GM23338 (cell line): ENCODE results near the gene THSD7A. TPM values are rescaled to one million over a fixed set of nuclear protein-coding genes. Genes with fewer than 3 reads are reported as not detected.

Experiments
- ATAC-seq: fragments of 200-7000 bp; cut with Tn5 transposase; 3 replicates; pipeline ENCODE4 v1.9.1; 2020
- DNase-seq: peaks from one replicate; pipeline ENCODE4 v3.0.0-alpha.2; 2015; ENCODE audit warnings: low spot score
- H2AFZ ChIP-seq: fragments of 200-600 bp; sonication (generic); 2 replicates; pipeline ENCODE4 v1.8.0; 2016; ENCODE audit warnings: antibody characterized with exemption, mild to moderate bottlenecking, moderate library complexity
- H3F3A ChIP-seq: fragments of 200-600 bp; sonication (generic); replicated peaks from 2 replicates; pipeline ENCODE4 v1.8.0; 2017; ENCODE audit warnings: antibody characterized with exemption, mixed run types, low read depth
- H3K27ac ChIP-seq: fragments of 200-600 bp; sonication (generic); 2 replicates; pipeline ENCODE4 v1.6.1; 2016; ENCODE audit warnings: low read depth
- H3K27me3 ChIP-seq: fragments of 200-600 bp; sonication (generic); 2 replicates; pipeline ENCODE4 v1.8.0; 2016; ENCODE audit warnings: mild to moderate bottlenecking, mixed run types, moderate library complexity; ENCODE audit not compliant: insufficient read depth
- H3K36me3 ChIP-seq: fragments of 200-600 bp; sonication (generic); 2 replicates; pipeline ENCODE4 v1.8.0; 2016; ENCODE audit warnings: mild to moderate bottlenecking; ENCODE audit not compliant: insufficient read depth
- H3K4me1 ChIP-seq: fragments of 200-600 bp; sonication (generic); 2 replicates; pipeline ENCODE4 v1.8.0; 2016; ENCODE audit warnings: mild to moderate bottlenecking, moderate library complexity; ENCODE audit not compliant: insufficient read depth
- H3K4me2 ChIP-seq: fragments of 200-600 bp; sonication (generic); 2 replicates; pipeline ENCODE4 v1.7.1; 2017; ENCODE audit warnings: mixed run types
- H3K4me3 ChIP-seq: fragments of 200-600 bp; sonication (generic); 2 replicates; pipeline ENCODE4 v1.6.1; 2016; ENCODE audit warnings: mixed run types
- H3K79me2 ChIP-seq: fragments of 200-600 bp; sonication (generic); replicated peaks from 2 replicates; pipeline ENCODE4 v1.8.0; 2017; ENCODE audit warnings: mild to moderate bottlenecking; ENCODE audit not compliant: insufficient read depth
- H3K9me2 ChIP-seq: fragments of 200-600 bp; sonication (generic); 2 replicates; pipeline ENCODE4 v1.8.0; 2017; ENCODE audit not compliant: insufficient read depth
- H4K20me1 ChIP-seq: fragments of 200-600 bp; sonication (generic); replicated peaks from 2 replicates; pipeline ENCODE4 v1.8.0; 2017; ENCODE audit warnings: mild to moderate bottlenecking; ENCODE audit not compliant: insufficient read depth
- H3K27ac Mint-ChIP-seq: 2 replicates; pipeline ENCODE4 v1.8.0; 2020; ENCODE audit warnings: inconsistent platforms, mild to moderate bottlenecking, moderate library complexity, mixed read lengths
- H3K27me3 Mint-ChIP-seq: 3 replicates; pipeline ENCODE4 v1.8.0; 2022; ENCODE audit warnings: low read depth, mild to moderate bottlenecking, moderate library complexity, mixed read lengths, inconsistent platforms; ENCODE audit not compliant: insufficient read depth, poor library complexity
- H3K36me3 Mint-ChIP-seq: 3 replicates; pipeline ENCODE4 v1.8.0; 2021; ENCODE audit warnings: low read depth, mild to moderate bottlenecking, inconsistent platforms, moderate library complexity, mixed read lengths
- H3K4me1 Mint-ChIP-seq: 3 replicates; pipeline ENCODE4 v1.8.0; 2020; ENCODE audit warnings: mild to moderate bottlenecking, inconsistent platforms, mixed read lengths
- H3K4me3 Mint-ChIP-seq: 3 replicates; pipeline ENCODE4 v1.8.0; 2021; ENCODE audit warnings: moderate library complexity, mild to moderate bottlenecking, inconsistent platforms, mixed read lengths
- H3K9me3 Mint-ChIP-seq: 3 replicates; pipeline ENCODE4 v1.8.0; 2020; ENCODE audit warnings: moderate library complexity, mild to moderate bottlenecking, inconsistent platforms, mixed read lengths
- CREB1 ChIP-seq: fragments of 250-450 bp; sonication (Bioruptor Pico); IDR thresholded peaks from 2 replicates; pipeline ENCODE4 v1.5.0; 2020; ENCODE audit warnings: low read depth, mild to moderate bottlenecking, moderate library complexity
- EZH2 ChIP-seq: fragments of 200-600 bp; sonication (generic); IDR thresholded peaks from one replicate; pipeline ENCODE4 v1.8.0; 2017; ENCODE audit warnings: antibody characterized with exemption, mild to moderate bottlenecking, low read depth; ENCODE audit not compliant: unreplicated experiment
- EZH2phosphoT487 ChIP-seq: fragments of 200-600 bp; sonication (generic); IDR thresholded peaks from one replicate; pipeline ENCODE4 v1.8.1; 2018; ENCODE audit warnings: antibody characterized with exemption; ENCODE audit not compliant: unreplicated experiment
- JUNB ChIP-seq: IDR thresholded peaks from one replicate; pipeline ENCODE4 v1.6.1; 2016; ENCODE audit warnings: antibody characterized with exemption; ENCODE audit not compliant: unreplicated experiment
- NANOG ChIP-seq: IDR thresholded peaks from 2 replicates; pipeline ENCODE4 v1.6.1; 2016; ENCODE audit warnings: antibody characterized with exemption, borderline replicate concordance
- POLR2AphosphoS5 ChIP-seq: IDR thresholded peaks from 2 replicates; pipeline ENCODE4 v1.6.1; 2016; ENCODE audit warnings: antibody characterized with exemption, low read depth
- STAT1 ChIP-seq: IDR thresholded peaks from one replicate; pipeline ENCODE4 v1.6.1; 2016; ENCODE audit warnings: antibody characterized with exemption; ENCODE audit not compliant: unreplicated experiment
- ZNF114 ChIP-seq: fragments of 250-450 bp; sonication (Bioruptor Pico); IDR thresholded peaks from 2 replicates; pipeline ENCODE4 v1.5.0; 2020; ENCODE audit warnings: mild to moderate bottlenecking, moderate library complexity
- ZNF331 ChIP-seq: fragments of 250-450 bp; sonication (Bioruptor Pico); IDR thresholded peaks from 2 replicates; pipeline ENCODE4 v1.5.0; 2020; ENCODE audit warnings: low read depth, mild to moderate bottlenecking, moderate library complexity
- polyA plus RNA-seq: library from polyadenylated mRNA; unstranded; fragments of >200 nt; fragmentation: Nextera tagmentation; extraction: Ambion mirVana; gene quantifications from 2 replicates; pipeline ENCODE4 v1.2.1, GENCODE V29; 2016
- total RNA-seq: library from RNA; depleted of rRNA; stranded (reverse); fragments of >200 nt; shearing (Covaris generic); gene quantifications from 2 replicates; pipeline ENCODE4 v1.2.3, GENCODE V29; 2014
- TF ChIP-seq, protein P1 (sequence below): fragments of 250-450 bp; sonication (Bioruptor Pico); IDR thresholded peaks from 2 replicates; pipeline ENCODE4 v1.5.0; 2020; ENCODE audit warnings: mild to moderate bottlenecking, moderate library complexity
- TF ChIP-seq, protein P2 (sequence below): IDR thresholded peaks from one replicate; pipeline ENCODE4 v1.6.1; 2018; ENCODE audit warnings: antibody characterized with exemption; ENCODE audit not compliant: unreplicated experiment
- TF ChIP-seq, protein P3 (sequence below): IDR thresholded peaks from 2 replicates; pipeline ENCODE4 v1.6.1; 2016; ENCODE audit warnings: antibody characterized with exemption
- TF ChIP-seq, protein P4 (sequence below), 2 experiments: fragments of 200-600 bp in 1 of 2; sonication (generic) in 1 of 2; conservative IDR thresholded peaks; 2 replicates each; pipeline versions ENCODE4 v1.5.1 to v1.6.1; 2016 to 2017; ENCODE audit warnings: antibody characterized with exemption in 2 of 2, low read depth in 2 of 2, mild to moderate bottlenecking in 2 of 2, moderate library complexity in 1 of 2

The THSD7A gene
- total and polyA plus RNA-seq, 2 experiments from 2014 or later, result 1.3 to 2.1 TPM

DNA sequence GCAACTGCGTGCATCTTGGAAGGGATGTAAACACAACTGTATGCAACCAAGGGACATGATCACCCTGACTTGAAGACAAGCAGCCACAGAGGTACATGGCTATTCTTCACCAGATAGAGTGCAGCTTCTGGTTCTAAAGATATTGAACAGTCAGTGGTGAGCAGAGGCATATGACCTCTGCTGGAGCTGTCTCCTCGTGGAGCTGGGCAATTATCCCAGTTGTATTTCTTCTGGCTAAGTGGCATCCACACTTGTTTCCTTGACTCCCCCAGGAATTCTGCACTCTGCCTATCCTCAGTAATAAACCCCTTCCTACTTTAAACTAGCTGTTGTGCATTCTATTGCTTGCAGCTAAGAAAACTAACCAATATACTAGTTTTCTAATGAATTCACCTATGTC is 216.8 kb downstream of the THSD7A start:
- Mint-ChIP-seq H3K9me3 (no peaks in the 10 kb centered on the region), H3K27ac (no peak overlapping the region), H3K4me3 (no peak overlapping the region), H3K4me1 (peaks cover 21% of the 10 kb centered on the region), H3K36me3 (no peaks in the 10 kb centered on the region), H3K27me3 (no peaks in the 10 kb centered on the region)
- no peaks in the 10 kb centered on the region for H4K20me1 ChIP-seq
- H3K4me2 ChIP-seq, result no peak overlapping the region
- ATAC-seq, result no peak
- TF ChIP-seq EZH2 (no peak), POLR2AphosphoS5 (no peak), ZNF331 (CRISPR knock-in tag) (no peak), NANOG (no peak), ZNF114 (no peak), STAT1 (no peak), CREB1 (no peak), EZH2phosphoT487 (no peak), JUNB (no peak)
- TF ChIP-seq, protein P1, sequence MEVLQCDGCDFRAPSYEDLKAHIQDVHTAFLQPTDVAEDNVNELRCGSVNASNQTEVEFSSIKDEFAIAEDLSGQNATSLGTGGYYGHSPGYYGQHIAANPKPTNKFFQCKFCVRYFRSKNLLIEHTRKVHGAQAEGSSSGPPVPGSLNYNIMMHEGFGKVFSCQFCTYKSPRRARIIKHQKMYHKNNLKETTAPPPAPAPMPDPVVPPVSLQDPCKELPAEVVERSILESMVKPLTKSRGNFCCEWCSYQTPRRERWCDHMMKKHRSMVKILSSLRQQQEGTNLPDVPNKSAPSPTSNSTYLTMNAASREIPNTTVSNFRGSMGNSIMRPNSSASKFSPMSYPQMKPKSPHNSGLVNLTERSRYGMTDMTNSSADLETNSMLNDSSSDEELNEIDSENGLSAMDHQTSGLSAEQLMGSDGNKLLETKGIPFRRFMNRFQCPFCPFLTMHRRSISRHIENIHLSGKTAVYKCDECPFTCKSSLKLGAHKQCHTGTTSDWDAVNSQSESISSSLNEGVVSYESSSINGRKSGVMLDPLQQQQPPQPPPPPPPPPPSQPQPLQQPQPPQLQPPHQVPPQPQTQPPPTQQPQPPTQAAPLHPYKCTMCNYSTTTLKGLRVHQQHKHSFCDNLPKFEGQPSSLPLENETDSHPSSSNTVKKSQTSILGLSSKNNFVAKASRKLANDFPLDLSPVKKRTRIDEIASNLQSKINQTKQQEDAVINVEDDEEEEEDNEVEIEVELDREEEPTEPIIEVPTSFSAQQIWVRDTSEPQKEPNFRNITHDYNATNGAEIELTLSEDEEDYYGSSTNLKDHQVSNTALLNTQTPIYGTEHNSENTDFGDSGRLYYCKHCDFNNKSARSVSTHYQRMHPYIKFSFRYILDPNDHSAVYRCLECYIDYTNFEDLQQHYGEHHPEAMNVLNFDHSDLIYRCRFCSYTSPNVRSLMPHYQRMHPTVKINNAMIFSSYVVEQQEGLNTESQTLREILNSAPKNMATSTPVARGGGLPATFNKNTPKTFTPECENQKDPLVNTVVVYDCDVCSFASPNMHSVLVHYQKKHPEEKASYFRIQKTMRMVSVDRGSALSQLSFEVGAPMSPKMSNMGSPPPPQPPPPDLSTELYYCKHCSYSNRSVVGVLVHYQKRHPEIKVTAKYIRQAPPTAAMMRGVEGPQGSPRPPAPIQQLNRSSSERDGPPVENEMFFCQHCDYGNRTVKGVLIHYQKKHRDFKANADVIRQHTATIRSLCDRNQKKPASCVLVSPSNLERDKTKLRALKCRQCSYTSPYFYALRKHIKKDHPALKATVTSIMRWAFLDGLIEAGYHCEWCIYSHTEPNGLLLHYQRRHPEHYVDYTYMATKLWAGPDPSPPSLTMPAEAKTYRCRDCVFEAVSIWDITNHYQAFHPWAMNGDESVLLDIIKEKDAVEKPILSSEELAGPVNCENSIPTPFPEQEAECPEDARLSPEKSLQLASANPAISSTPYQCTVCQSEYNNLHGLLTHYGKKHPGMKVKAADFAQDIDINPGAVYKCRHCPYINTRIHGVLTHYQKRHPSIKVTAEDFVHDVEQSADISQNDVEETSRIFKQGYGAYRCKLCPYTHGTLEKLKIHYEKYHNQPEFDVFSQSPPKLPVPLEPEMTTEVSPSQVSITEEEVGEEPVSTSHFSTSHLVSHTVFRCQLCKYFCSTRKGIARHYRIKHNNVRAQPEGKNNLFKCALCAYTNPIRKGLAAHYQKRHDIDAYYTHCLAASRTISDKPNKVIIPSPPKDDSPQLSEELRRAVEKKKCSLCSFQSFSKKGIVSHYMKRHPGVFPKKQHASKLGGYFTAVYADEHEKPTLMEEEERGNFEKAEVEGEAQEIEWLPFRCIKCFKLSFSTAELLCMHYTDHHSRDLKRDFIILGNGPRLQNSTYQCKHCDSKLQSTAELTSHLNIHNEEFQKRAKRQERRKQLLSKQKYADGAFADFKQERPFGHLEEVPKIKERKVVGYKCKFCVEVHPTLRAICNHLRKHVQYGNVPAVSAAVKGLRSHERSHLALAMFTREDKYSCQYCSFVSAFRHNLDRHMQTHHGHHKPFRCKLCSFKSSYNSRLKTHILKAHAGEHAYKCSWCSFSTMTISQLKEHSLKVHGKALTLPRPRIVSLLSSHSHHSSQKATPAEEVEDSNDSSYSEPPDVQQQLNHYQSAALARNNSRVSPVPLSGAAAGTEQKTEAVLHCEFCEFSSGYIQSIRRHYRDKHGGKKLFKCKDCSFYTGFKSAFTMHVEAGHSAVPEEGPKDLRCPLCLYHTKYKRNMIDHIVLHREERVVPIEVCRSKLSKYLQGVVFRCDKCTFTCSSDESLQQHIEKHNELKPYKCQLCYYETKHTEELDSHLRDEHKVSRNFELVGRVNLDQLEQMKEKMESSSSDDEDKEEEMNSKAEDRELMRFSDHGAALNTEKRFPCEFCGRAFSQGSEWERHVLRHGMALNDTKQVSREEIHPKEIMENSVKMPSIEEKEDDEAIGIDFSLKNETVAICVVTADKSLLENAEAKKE, result no peak
- TF ChIP-seq, protein P2, sequence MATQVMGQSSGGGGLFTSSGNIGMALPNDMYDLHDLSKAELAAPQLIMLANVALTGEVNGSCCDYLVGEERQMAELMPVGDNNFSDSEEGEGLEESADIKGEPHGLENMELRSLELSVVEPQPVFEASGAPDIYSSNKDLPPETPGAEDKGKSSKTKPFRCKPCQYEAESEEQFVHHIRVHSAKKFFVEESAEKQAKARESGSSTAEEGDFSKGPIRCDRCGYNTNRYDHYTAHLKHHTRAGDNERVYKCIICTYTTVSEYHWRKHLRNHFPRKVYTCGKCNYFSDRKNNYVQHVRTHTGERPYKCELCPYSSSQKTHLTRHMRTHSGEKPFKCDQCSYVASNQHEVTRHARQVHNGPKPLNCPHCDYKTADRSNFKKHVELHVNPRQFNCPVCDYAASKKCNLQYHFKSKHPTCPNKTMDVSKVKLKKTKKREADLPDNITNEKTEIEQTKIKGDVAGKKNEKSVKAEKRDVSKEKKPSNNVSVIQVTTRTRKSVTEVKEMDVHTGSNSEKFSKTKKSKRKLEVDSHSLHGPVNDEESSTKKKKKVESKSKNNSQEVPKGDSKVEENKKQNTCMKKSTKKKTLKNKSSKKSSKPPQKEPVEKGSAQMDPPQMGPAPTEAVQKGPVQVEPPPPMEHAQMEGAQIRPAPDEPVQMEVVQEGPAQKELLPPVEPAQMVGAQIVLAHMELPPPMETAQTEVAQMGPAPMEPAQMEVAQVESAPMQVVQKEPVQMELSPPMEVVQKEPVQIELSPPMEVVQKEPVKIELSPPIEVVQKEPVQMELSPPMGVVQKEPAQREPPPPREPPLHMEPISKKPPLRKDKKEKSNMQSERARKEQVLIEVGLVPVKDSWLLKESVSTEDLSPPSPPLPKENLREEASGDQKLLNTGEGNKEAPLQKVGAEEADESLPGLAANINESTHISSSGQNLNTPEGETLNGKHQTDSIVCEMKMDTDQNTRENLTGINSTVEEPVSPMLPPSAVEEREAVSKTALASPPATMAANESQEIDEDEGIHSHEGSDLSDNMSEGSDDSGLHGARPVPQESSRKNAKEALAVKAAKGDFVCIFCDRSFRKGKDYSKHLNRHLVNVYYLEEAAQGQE, result no peak
- TF ChIP-seq, protein P3, sequence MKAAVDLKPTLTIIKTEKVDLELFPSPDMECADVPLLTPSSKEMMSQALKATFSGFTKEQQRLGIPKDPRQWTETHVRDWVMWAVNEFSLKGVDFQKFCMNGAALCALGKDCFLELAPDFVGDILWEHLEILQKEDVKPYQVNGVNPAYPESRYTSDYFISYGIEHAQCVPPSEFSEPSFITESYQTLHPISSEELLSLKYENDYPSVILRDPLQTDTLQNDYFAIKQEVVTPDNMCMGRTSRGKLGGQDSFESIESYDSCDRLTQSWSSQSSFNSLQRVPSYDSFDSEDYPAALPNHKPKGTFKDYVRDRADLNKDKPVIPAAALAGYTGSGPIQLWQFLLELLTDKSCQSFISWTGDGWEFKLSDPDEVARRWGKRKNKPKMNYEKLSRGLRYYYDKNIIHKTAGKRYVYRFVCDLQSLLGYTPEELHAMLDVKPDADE, result no peak
- TF ChIP-seq, protein P4, sequence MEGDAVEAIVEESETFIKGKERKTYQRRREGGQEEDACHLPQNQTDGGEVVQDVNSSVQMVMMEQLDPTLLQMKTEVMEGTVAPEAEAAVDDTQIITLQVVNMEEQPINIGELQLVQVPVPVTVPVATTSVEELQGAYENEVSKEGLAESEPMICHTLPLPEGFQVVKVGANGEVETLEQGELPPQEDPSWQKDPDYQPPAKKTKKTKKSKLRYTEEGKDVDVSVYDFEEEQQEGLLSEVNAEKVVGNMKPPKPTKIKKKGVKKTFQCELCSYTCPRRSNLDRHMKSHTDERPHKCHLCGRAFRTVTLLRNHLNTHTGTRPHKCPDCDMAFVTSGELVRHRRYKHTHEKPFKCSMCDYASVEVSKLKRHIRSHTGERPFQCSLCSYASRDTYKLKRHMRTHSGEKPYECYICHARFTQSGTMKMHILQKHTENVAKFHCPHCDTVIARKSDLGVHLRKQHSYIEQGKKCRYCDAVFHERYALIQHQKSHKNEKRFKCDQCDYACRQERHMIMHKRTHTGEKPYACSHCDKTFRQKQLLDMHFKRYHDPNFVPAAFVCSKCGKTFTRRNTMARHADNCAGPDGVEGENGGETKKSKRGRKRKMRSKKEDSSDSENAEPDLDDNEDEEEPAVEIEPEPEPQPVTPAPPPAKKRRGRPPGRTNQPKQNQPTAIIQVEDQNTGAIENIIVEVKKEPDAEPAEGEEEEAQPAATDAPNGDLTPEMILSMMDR (conservative IDR thresholded peaks at IDR 0.05; ENCODE audit: low read depth in 2 of 2), result no peak
- H3F3A ChIP-seq, result no peaks in the 10 kb centered on the region
- no peak for DNase-seq
- no peaks in the 10 kb centered on the region for H3K9me2 ChIP-seq
- H3K4me1 ChIP-seq, result peaks cover 10% of the 10 kb centered on the region; the same call in 1 of the 2 replicates
- no peak overlapping the region for H2AFZ ChIP-seq
- H3K36me3 ChIP-seq, result no peaks in the 10 kb centered on the region
- no peaks in the 10 kb centered on the region for H3K27me3 ChIP-seq
- no peaks in the 10 kb centered on the region for H3K79me2 ChIP-seq
- no peak overlapping the region for H3K4me3 ChIP-seq
- no peak overlapping the region for H3K27ac ChIP-seq
